ENCODE measurements around the gene RUFY2.

Gene RUFY2

DNA sequence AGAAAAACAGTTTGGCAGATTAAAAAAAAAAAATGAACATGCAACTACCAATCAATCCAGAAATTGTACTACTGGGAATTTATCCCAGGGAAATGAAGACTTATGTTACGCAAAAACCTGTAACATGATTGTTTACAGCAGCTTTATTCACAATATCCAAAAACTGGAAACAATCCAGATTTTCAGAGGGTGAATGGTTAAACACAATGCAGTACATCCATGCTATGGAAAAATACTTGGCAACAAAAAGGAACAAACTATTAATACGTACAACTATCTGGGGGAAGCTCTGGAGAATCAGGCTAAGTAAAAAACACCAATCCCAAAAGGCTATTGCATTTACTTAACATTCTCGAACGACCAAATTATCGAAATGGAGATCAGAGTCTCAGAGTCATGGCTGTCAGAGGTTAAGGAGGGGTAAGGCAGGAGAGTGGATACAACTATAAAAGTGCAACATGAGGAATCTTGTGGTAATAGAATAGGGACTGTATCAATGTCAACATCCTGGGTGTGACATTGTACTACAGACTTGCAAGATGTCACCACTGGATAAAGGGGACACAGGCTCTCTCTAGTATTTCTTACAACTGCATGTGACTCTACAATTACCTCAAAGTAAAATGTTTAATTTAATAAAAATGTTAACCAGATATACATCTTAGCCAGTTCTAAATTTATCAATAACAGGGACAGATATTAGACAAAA, 21.5 kb upstream of the RUFY2 start:
- TF ChIP-seq, protein P1, sequence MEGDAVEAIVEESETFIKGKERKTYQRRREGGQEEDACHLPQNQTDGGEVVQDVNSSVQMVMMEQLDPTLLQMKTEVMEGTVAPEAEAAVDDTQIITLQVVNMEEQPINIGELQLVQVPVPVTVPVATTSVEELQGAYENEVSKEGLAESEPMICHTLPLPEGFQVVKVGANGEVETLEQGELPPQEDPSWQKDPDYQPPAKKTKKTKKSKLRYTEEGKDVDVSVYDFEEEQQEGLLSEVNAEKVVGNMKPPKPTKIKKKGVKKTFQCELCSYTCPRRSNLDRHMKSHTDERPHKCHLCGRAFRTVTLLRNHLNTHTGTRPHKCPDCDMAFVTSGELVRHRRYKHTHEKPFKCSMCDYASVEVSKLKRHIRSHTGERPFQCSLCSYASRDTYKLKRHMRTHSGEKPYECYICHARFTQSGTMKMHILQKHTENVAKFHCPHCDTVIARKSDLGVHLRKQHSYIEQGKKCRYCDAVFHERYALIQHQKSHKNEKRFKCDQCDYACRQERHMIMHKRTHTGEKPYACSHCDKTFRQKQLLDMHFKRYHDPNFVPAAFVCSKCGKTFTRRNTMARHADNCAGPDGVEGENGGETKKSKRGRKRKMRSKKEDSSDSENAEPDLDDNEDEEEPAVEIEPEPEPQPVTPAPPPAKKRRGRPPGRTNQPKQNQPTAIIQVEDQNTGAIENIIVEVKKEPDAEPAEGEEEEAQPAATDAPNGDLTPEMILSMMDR (IDR thresholded peaks at IDR 0.05; ENCODE audit: insufficient read depth, low read length, missing control alignments): no peak
- no peak overlapping the region for H3K4me3 ChIP-seq (ENCODE audit: low read depth, low read length)
- ChIA-PET CTCF (no interaction called here), POLR2A (no interaction called here)
- no peak for DNase-seq (ENCODE audit: low read depth, low spot score)

DNA sequence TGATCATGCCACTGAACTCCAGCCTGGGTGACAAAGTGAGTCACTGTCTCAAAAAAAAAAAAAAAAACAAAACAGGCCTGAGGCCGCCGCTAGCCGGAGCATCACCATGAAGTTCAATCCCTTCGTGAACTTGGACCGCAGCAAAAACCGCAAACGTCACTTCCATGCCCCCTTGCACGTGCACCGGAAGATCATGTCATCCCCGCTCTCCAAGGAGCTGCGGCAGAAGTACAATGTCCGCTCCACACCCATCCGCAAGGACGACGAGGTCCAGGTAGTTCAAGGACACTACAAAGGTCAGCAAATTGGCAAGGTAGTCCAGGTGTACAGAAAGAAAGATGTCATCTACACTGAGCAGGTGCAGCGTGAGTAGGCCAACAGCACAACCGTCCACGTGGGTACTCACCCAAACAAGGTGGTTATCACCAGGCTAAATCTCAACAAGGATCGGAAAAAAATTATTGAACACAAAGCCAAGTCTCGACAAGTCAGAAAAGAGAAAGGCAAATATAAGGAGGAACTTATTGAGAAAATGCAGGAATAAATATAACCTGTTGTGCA, 17.5 kb upstream of the RUFY2 start:
- TF ChIP-seq, protein P1 (IDR thresholded peaks at IDR 0.05; ENCODE audit: insufficient read depth, low read length, missing control alignments): no peak
- ChIA-PET POLR2A (no interaction called here), CTCF (no interaction called here)
- no peak for DNase-seq (ENCODE audit: low read depth, low spot score)
- H3K4me3 ChIP-seq (ENCODE audit: low read depth, low read length): no peak overlapping the region

GRCh38 chr10:68423522-68423921, 16.4 kb upstream of the RUFY2 start:
- DNase-seq (ENCODE audit: low read depth, low spot score): no peak
- CTCF ChIA-PET: no interaction called here
- no peak overlapping the region for H3K4me3 ChIP-seq (ENCODE audit: low read depth, low read length)
- TF ChIP-seq, protein P1 (IDR thresholded peaks at IDR 0.05; ENCODE audit: insufficient read depth, low read length, missing control alignments): no peak
- POLR2A ChIA-PET: no interaction called here

DNA sequence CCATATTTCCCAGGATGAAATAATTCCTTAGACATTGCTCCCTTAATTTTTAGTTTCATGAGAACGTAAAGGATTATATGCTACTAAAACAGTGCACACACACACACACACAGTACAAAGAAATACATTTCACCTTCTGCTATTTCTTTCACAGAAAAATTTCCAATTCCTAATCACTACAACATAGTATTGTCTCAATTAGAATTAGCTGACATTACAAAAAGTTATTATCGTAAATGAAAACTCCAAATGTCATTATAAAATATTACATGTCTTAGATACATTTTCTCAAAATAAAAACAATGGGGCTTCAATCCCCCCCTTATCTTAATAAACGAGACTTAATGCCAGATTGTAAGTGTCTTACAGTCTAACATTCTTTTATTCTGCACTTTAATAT, 12.3 kb upstream of the RUFY2 start:
- DNase-seq (ENCODE audit: low read depth, low spot score): no peak
- TF ChIP-seq, protein P1 (IDR thresholded peaks at IDR 0.05; ENCODE audit: insufficient read depth, low read length, missing control alignments): no peak
- ChIA-PET CTCF (interaction anchor here (1.0 to 2.9 kb wide), 2 partner anchors 12 to 13 kb away, joined by 3 to 11 read pairs; partner anchors contain the start of gene RUFY2), POLR2A (no interaction called here)
- H3K4me3 ChIP-seq (ENCODE audit: low read depth, low read length): no peak overlapping the region

DNA sequence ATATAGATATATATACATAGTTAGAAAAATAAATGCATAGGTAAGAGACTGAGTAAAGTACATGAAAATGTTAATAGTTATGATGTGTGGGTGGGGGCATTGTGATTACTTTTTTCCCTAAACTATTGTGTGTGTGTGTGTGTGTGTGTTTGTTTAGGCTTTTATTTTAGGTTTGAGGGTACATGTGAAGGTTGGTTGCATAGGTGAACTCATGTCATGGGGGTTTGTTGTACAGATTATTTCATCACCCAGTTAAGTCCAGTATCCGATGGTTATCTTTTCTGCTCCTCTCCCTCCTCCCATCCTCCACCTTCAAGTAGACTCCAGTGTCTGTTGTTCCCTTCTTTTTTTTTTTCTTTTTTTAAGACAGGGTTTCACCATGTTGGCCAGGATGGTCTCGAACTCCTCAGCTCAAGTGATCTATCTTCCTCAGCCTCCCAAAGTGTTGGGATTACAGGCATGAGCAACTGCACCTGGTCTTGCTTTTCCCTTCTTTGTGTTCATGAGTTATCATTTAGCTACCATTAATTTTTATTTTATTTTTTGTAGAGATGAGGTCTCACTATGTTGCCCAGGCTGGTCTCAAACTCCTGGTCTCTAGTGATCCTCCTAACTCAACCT, 1.9 kb upstream of the RUFY2 start:
- POLR2A ChIA-PET: no interaction called here
- H3K4me3 ChIP-seq (ENCODE audit: low read depth, low read length): no peak overlapping the region
- TF ChIP-seq, protein P1 (IDR thresholded peaks at IDR 0.05; ENCODE audit: insufficient read depth, low read length, missing control alignments): no peak
- DNase-seq (ENCODE audit: low read depth, low spot score): no peak
- CTCF ChIA-PET: interaction anchor here (0.6 to 1.4 kb wide), 4 partner anchors 8 to 298 kb away, joined by 3 to 4 read pairs (median 3); no protein-coding TSS in a partner anchor

All from AG04449 (cell line).